Activated naive CD8-positive, alpha-beta T cell treated with anti-CD3 and anti-CD28 coated beads for 36 hours (primary cell): ENCODE results near the gene TNFRSF1A. TPM values are rescaled to one million over a fixed set of nuclear protein-coding genes. Genes with fewer than 3 reads are reported as not detected.

Experiments
- DNase-seq: peaks from one replicate; pipeline ENCODE4 v3.0.0; 2021
- H3K27ac Mint-ChIP-seq: one replicate; pipeline ENCODE4 v1.8.0; 2022; ENCODE audit warnings: mild to moderate bottlenecking, moderate library complexity, mixed read lengths
- H3K27me3 Mint-ChIP-seq: one replicate; pipeline ENCODE4 v1.8.0; 2022; ENCODE audit warnings: mild to moderate bottlenecking, mixed read lengths
- H3K36me3 Mint-ChIP-seq: one replicate; pipeline ENCODE4 v1.8.0; 2021; ENCODE audit warnings: mild to moderate bottlenecking, mixed read lengths
- H3K4me1 Mint-ChIP-seq: one replicate; pipeline ENCODE4 v1.8.0; 2021; ENCODE audit warnings: mixed read lengths
- H3K4me3 Mint-ChIP-seq: one replicate; pipeline ENCODE4 v1.8.0; 2022; ENCODE audit warnings: mild to moderate bottlenecking, moderate library complexity, mixed read lengths
- H3K9me3 Mint-ChIP-seq: one replicate; pipeline ENCODE4 v1.8.0; 2022; ENCODE audit warnings: mixed read lengths
- total RNA-seq, 2 experiments: library from RNA; stranded (reverse); gene quantifications; one replicate each; pipeline ENCODE4 v1.2.3, GENCODE V29; 2021

The TNFRSF1A gene
- total RNA-seq, 2 experiments from 2014 or later = 44.8 to 49.1 TPM

- Mint-ChIP-seq H3K36me3 (no peaks in the 10 kb centered on the region), H3K27me3 (peaks cover 4% of the 10 kb centered on the region), H3K4me3 (peak overlapping the region; percentile 77), H3K9me3 (no peaks in the 10 kb centered on the region), H3K27ac (peak overlapping the region; percentile 80), H3K4me1 (peaks cover 35% of the 10 kb centered on the region)
- no peak for DNase-seq
Observed at GRCh38 chr12:6376870-6377666, 35.2 kb upstream of the TNFRSF1A start.

GRCh38 chr12:6376079-6376869, 34.4 kb upstream of the TNFRSF1A start:
- peak; percentile 28 for DNase-seq
- H3K9me3 Mint-ChIP-seq = no peaks in the 10 kb centered on the region

GRCh38 chr12:6375269-6376078, 33.6 kb upstream of the TNFRSF1A start, which contains the start of gene SCNN1A:
SCNN1A (minus strand) TSS chr12:6375563; CDS start chr12:6374783, 780 bp downstream.
- Mint-ChIP-seq H3K27me3 (no peaks in the 10 kb centered on the region), H3K36me3 (no peaks in the 10 kb centered on the region), H3K4me3 (peak within 1 kb of the TSS; percentile 77), H3K27ac (peak within 1 kb of the TSS; percentile 80), H3K4me1 (peaks cover 39% of the 10 kb centered on the region), H3K9me3 (no peaks in the 10 kb centered on the region)
- no peak for DNase-seq

More at GRCh38 chr12:6376079-6376869, 34.4 kb upstream of the TNFRSF1A start:
- no peaks in the 10 kb centered on the region for H3K36me3 Mint-ChIP-seq
- peaks cover 36% of the 10 kb centered on the region for H3K4me1 Mint-ChIP-seq
- H3K27me3 Mint-ChIP-seq = no peaks in the 10 kb centered on the region
- peak overlapping the region; percentile 77 for H3K4me3 Mint-ChIP-seq
- peak overlapping the region; percentile 80 for H3K27ac Mint-ChIP-seq

GRCh38 chr12:6374786-6375160, 32.9 kb upstream of the TNFRSF1A start:
- H3K27ac Mint-ChIP-seq = no peak overlapping the region
- no peaks in the 10 kb centered on the region for H3K36me3 Mint-ChIP-seq
- peaks cover 39% of the 10 kb centered on the region for H3K4me1 Mint-ChIP-seq
- no peak for DNase-seq
- no peaks in the 10 kb centered on the region for H3K9me3 Mint-ChIP-seq
- H3K27me3 Mint-ChIP-seq = no peaks in the 10 kb centered on the region
- no peak overlapping the region for H3K4me3 Mint-ChIP-seq

- Mint-ChIP-seq H3K27me3 (no peaks in the 10 kb centered on the region), H3K9me3 (no peaks in the 10 kb centered on the region), H3K4me1 (peaks cover 39% of the 10 kb centered on the region), H3K4me3 (no peak overlapping the region), H3K27ac (no peak overlapping the region), H3K36me3 (no peaks in the 10 kb centered on the region)
- DNase-seq = no peak
Observed at GRCh38 chr12:6374028-6374785, 32.3 kb upstream of the TNFRSF1A start.

GRCh38 chr12:6373022-6373787, 31.3 kb upstream of the TNFRSF1A start:
- DNase-seq = no peak
- no peaks in the 10 kb centered on the region for H3K36me3 Mint-ChIP-seq
- peaks cover 47% of the 10 kb centered on the region for H3K4me1 Mint-ChIP-seq

GRCh38 chr12:6372403-6373003, 30.6 kb upstream of the TNFRSF1A start:
- no peak for DNase-seq
- Mint-ChIP-seq H3K4me3 (peak overlapping the region; percentile 27), H3K36me3 (no peaks in the 10 kb centered on the region), H3K4me1 (peaks cover 49% of the 10 kb centered on the region), H3K27me3 (no peaks in the 10 kb centered on the region), H3K27ac (peak overlapping the region; percentile 86), H3K9me3 (no peaks in the 10 kb centered on the region)

More at GRCh38 chr12:6373022-6373787, 31.3 kb upstream of the TNFRSF1A start:
- Mint-ChIP-seq H3K4me3 (no peak overlapping the region), H3K27ac (peak overlapping the region; percentile 86), H3K27me3 (no peaks in the 10 kb centered on the region), H3K9me3 (no peaks in the 10 kb centered on the region)

- Mint-ChIP-seq H3K4me3 (no peak overlapping the region), H3K27ac (peak overlapping the region; percentile 26), H3K4me1 (peaks cover 40% of the 10 kb centered on the region), H3K27me3 (no peaks in the 10 kb centered on the region), H3K9me3 (no peaks in the 10 kb centered on the region), H3K36me3 (no peaks in the 10 kb centered on the region)
- no peak for DNase-seq
Observed at GRCh38 chr12:6370994-6371754, 29.3 kb upstream of the TNFRSF1A start.

GRCh38 chr12:6370576-6370935, 28.7 kb upstream of the TNFRSF1A start:
- Mint-ChIP-seq H3K36me3 (no peaks in the 10 kb centered on the region), H3K9me3 (no peaks in the 10 kb centered on the region), H3K4me3 (no peak overlapping the region), H3K27ac (no peak overlapping the region), H3K4me1 (peaks cover 34% of the 10 kb centered on the region), H3K27me3 (no peaks in the 10 kb centered on the region)
- no peak for DNase-seq

- Mint-ChIP-seq H3K27ac (no peak overlapping the region), H3K27me3 (no peaks in the 10 kb centered on the region), H3K4me3 (no peak overlapping the region), H3K36me3 (no peaks in the 10 kb centered on the region), H3K9me3 (no peaks in the 10 kb centered on the region), H3K4me1 (peaks cover 34% of the 10 kb centered on the region)
- DNase-seq = no peak
Observed at GRCh38 chr12:6369916-6370575, 28.2 kb upstream of the TNFRSF1A start.

- Mint-ChIP-seq H3K4me3 (no peak overlapping the region), H3K27ac (peak overlapping the region; percentile 67), H3K4me1 (peaks cover 35% of the 10 kb centered on the region), H3K36me3 (no peaks in the 10 kb centered on the region), H3K27me3 (no peaks in the 10 kb centered on the region), H3K9me3 (no peaks in the 10 kb centered on the region)
- no peak for DNase-seq
Observed at GRCh38 chr12:6368906-6369525, 27.1 kb upstream of the TNFRSF1A start.
